ENCODE results near the gene ARSI. TPM values are rescaled to one million over a fixed set of nuclear protein-coding genes. Genes with fewer than 3 reads are reported as not detected.
A peak's percentile ranks its signal among the peaks of the same experiment; 100 is the strongest.

The ARSI gene
- total and polyA plus RNA-seq, 2 of the 13 experiments (the other 11 are each of a cell fraction or from before 2014, with no cell fraction given), result 4.2 to 33.9 TPM

- FAIRE-seq (no peak), ATAC-seq (no peak), DNase-seq (ENCODE audit: low spot score) (no peak)
- H2AFZ ChIP-seq (ENCODE audit: low read length), result no peak overlapping the region
- H3K4me3 ChIP-seq (replicated peaks in 1 of 3; ENCODE audit: insufficient read depth in 1 of 3, low read depth in 2 of 3, low read length in 3 of 3), result no peak overlapping the region
- H3K27me3 ChIP-seq (ENCODE audit: control insufficient read depth in 1 of 2, insufficient read depth in 2 of 2, low read length in 2 of 2), result no peaks in the 10 kb centered on the region
- no peaks in the 10 kb centered on the region for H4K20me1 ChIP-seq (ENCODE audit: insufficient read depth, low read length)
- CTCF ChIA-PET (ENCODE audit: low intra/inter-chr PET ratio, low total read pairs), result no interaction called here
- no peak overlapping the region for H3K27ac ChIP-seq (ENCODE audit: extremely low read length, insufficient read depth, low read length)
- in situ Hi-C loops (cut with HindIII; ENCODE audit: extremely low pct_ligation_motif_present, low pct_unique_long_range_greater_than_20kb), result no loop called here
- peaks cover 13% of the 10 kb centered on the region for H3K79me2 ChIP-seq (ENCODE audit: insufficient read depth, low read length)
- TF ChIP-seq ZMYM3 (CRISPR knock-in tag; IDR thresholded peaks at IDR 0.05) (no peak), CHD4 (IDR thresholded peaks at IDR 0.05; ENCODE audit: borderline replicate concordance, low read length) (peak; percentile 35; the same call in 1 of the 2 replicates), SALL2 (CRISPR knock-in tag; IDR thresholded peaks at IDR 0.05) (no peak), AFF4 (CRISPR knock-in tag; IDR thresholded peaks at IDR 0.05) (no peak), ZNF629 (CRISPR knock-in tag; conservative IDR thresholded peaks at IDR 0.05) (peak; percentile 86), CEBPZ (IDR thresholded peaks at IDR 0.05; ENCODE audit: low read length) (no peak), ZNF484 (CRISPR knock-in tag; IDR thresholded peaks at IDR 0.05; ENCODE audit: borderline replicate concordance, low read depth) (no peak), ZNF337 (CRISPR knock-in tag; IDR thresholded peaks at IDR 0.05; ENCODE audit: borderline replicate concordance, low read depth) (no peak), ISX (CRISPR knock-in tag; conservative IDR thresholded peaks at IDR 0.05) (no peak), MXD4 (CRISPR knock-in tag; IDR thresholded peaks at IDR 0.05) (no peak), ZNF331 (CRISPR knock-in tag; IDR thresholded peaks at IDR 0.05) (no peak), HNRNPH1 (optimal IDR thresholded peaks at IDR 0.05; ENCODE audit: low read depth, low read length) (no peak)
- no peak overlapping the region for H3K4me2 ChIP-seq (ENCODE audit: low read depth, low read length)
- no peaks in the 10 kb centered on the region for H3K9me3 ChIP-seq (ENCODE audit: low read length)
- H3K36me3 ChIP-seq (replicated peaks in 1 of 2; ENCODE audit: control insufficient read depth in 1 of 2, insufficient read depth in 2 of 2, low read length in 2 of 2), result no peaks in the 10 kb centered on the region
- POLR2A ChIA-PET, result interaction anchor here (1.4 kb wide), 1 partner anchor 9 kb away, joined by 4 read pairs; no protein-coding TSS in a partner anchor
- 83% methylated on average over 4 of the region's 4 CpGs for WGBS (ENCODE audit: low lambda C conversion rate)
- H3K4me1 ChIP-seq (ENCODE audit: insufficient read depth, low read length), result peaks cover 94% of the 10 kb centered on the region
- intact Hi-C loops (cut with micrococcal nuclease; ENCODE audit: unreplicated experiment), result no loop called here
- H3K9ac ChIP-seq (ENCODE audit: insufficient read depth, low read depth, low read length), result no peak overlapping the region
- no TSS peak for BruUV-seq (replicated peaks)
Measured at GRCh38 chr5:150304481-150305081, 1.9 kb upstream of the ARSI start.
